ENCODE results near the gene RSBN1.
A peak's percentile ranks its signal among the peaks of the same experiment; 100 is the strongest.
"Not testable (repeated sequence)": the region's sequence is repeated elsewhere in the genome, so short reads cannot be mapped to it uniquely, and the experiment has no call there.

RSBN1 gene

DNA sequence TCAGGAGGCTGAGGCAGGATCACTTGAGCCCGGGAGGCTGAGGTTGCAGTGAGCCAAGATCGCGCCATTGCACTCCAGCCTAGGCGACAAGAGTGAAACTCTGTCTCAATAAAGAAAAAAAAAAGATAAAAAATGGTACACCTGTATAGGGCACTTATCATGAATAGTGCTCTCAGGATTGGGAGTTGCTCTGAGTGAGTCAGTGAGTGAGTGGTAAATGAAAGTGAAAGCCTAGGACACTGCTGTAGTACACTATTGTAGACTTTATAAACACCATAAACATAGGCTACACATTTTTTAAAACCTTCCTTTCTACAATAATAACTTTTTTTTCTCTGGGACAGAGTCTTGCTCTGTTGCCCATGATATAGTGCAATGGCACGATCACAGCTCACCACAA, 69.8 kb downstream of the RSBN1 start:
- DNase-seq: peak in 1 of 2 donors; percentile 13

- DNase-seq: no peak
Measured at GRCh38 chr1:113734357-113735055, 77.8 kb downstream of the RSBN1 start.

GRCh38 chr1:113732802-113733201, 79.5 kb downstream of the RSBN1 start:
- DNase-seq: no peak

GRCh38 chr1:113721010-113721409, 91.3 kb downstream of the RSBN1 start:
- DNase-seq: no peak

DNA sequence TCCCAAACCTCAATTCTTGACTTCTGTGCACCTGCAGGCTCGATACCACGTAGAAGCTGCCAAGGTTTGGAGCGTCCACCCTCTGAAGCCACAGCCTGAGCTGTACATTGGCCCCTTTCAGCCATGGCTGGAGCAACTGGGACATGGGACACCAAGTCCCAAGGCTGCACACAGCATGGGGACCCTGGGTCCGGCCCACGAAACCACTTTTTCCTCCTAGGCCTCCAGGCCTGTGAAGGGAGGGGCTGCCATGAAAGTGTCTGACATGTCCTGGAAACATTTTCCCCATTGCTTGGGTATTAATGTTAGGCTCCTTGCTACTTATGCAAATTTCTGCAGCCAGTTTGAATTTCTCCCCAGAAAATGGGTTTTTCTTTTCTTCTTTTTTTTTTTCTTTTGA, 93.7 kb downstream of the RSBN1 start:
- DNase-seq: not testable (repeated sequence)

- not testable (repeated sequence) for DNase-seq
Measured at GRCh38 chr1:113717506-113717905, 94.8 kb downstream of the RSBN1 start.

DNA sequence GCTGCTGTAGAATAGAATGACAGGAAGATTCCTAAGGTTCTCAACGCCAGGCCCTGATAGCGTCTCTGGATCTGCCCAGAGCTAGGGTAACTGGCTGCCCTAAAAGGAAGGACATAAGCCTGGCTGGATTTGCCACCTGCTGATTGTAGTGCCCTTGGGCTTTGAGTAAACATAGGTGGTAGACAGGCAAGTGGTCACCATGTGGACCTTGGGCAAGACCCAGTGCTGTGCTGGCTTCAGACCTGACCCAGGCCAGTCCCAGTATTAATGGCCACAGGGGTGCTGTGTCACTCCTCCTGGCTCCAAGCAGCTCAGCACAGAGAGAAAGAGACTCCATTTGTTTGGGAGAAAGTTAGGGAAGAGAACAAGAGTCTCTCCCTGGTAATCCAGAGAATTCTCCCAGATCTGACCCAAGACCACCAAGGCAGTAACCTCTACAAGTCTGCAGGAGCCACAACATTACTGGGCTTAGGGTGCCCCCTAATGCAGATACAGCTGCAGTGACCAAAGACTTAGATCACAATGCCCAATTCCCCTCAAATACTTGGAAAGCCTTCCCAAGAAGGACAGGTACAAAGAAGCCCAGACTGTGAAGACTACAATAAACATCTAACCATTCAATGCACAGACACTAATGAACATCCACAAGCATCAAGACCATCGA, 97.5 kb downstream of the RSBN1 start:
- no peak for DNase-seq

All from CD4-positive, alpha-beta T cell treated with Interferon alpha-2 for 1 hour (primary cell).